HG03442 (cell line): ENCODE measurements around the gene NOP9.
A peak's percentile ranks its signal among the peaks of the same experiment; 100 is the strongest.

ENCODE experiments used
- ATAC-seq: cut with Tn5 transposase; IDR thresholded peaks from one replicate; pipeline ENCODE4 v1.9.1; 2021; ENCODE audit warnings: mild to moderate bottlenecking, moderate library complexity; ENCODE audit not compliant: unreplicated experiment

Gene NOP9

GRCh38 chr14:24299255-24300191 is at the start of gene NOP9, which contains the start of gene DHRS1:
NOP9 (plus strand) TSS chr14:24299850; CDS start chr14:24299955, 105 bp downstream.
DHRS1 (minus strand) TSS chr14:24299780; CDS start chr14:24299106, 674 bp downstream.
- ATAC-seq: peak; percentile 69

- no peak for ATAC-seq
These were observed 49.3 kb upstream of the NOP9 start for GRCh38 chr14:24250354-24250753.

- ATAC-seq: no peak
These were observed 47.8 kb upstream of the NOP9 start for GRCh38 chr14:24251880-24252288.

GRCh38 chr14:24252289-24253124 is 47.1 kb upstream of the NOP9 start:
- no peak for ATAC-seq

GRCh38 chr14:24253936-24254335 is 45.7 kb upstream of the NOP9 start:
- no peak for ATAC-seq

- no peak for ATAC-seq
These were observed 44.8 kb upstream of the NOP9 start for GRCh38 chr14:24254630-24255392.

- ATAC-seq: no peak
These were observed 44.2 kb upstream of the NOP9 start for GRCh38 chr14:24255438-24255837.

GRCh38 chr14:24255931-24256711 is 43.5 kb upstream of the NOP9 start:
- no peak for ATAC-seq

- ATAC-seq: no peak
These were observed 42.7 kb upstream of the NOP9 start for GRCh38 chr14:24256960-24257359.

- ATAC-seq: no peak
These were observed 41.5 kb upstream of the NOP9 start for GRCh38 chr14:24258119-24258518.

- no peak for ATAC-seq
These were observed 40.9 kb upstream of the NOP9 start for GRCh38 chr14:24258548-24259265.

- no peak for ATAC-seq
These were observed 40.2 kb upstream of the NOP9 start for GRCh38 chr14:24259282-24260025.

GRCh38 chr14:24260026-24260779 is 39.4 kb upstream of the NOP9 start:
- no peak for ATAC-seq

- no peak for ATAC-seq
These were observed 38.9 kb upstream of the NOP9 start for GRCh38 chr14:24260780-24261157.

- ATAC-seq: no peak
These were observed 38.2 kb upstream of the NOP9 start for GRCh38 chr14:24261256-24261968.

- no peak for ATAC-seq
These were observed 37.7 kb upstream of the NOP9 start for GRCh38 chr14:24261969-24262327.
